ENCODE data around the gene MB. TPM values are rescaled to one million over a fixed set of nuclear protein-coding genes. Genes with fewer than 3 reads are reported as not detected.

Gene MB
- polyA plus RNA-seq, 1 donor (not counting 4 experiments of a cell fraction or from before 2014, with no cell fraction given) = not detected

GRCh38 chr22:35578836-35579575, 38.1 kb downstream of the MB start:
- dilution Hi-C loops (cut with MboI; ENCODE audit: extremely low pct_ligation_motif_present, low sequenced_read_pairs) = no loop called here
- FAIRE-seq (no peak), DNase-seq (ENCODE audit: low read depth, low spot score) (no peak)
- no peaks in the 10 kb centered on the region for H3K27me3 ChIP-seq (ENCODE audit: control insufficient read depth, extremely low read depth, insufficient read depth, low read length)
- H3K9me1 ChIP-seq (ENCODE audit: control insufficient read depth, extremely low read depth, insufficient read depth, low read length) = no peaks in the 10 kb centered on the region
- no peak overlapping the region for H3K4me2 ChIP-seq (ENCODE audit: control insufficient read depth, extremely low read depth, insufficient read depth, low read depth, low read length)
- H3K79me2 ChIP-seq (ENCODE audit: control insufficient read depth, insufficient read depth, low read length) = no peaks in the 10 kb centered on the region
- H4K20me1 ChIP-seq (ENCODE audit: control insufficient read depth, extremely low read depth, insufficient read depth, low read length) = no peaks in the 10 kb centered on the region
- no peaks in the 10 kb centered on the region for H3K36me3 ChIP-seq (ENCODE audit: control insufficient read depth in 2 of 2, extremely low read depth in 1 of 2, insufficient read depth in 2 of 2, low read length in 2 of 2)
- TF ChIP-seq EZH2 (IDR thresholded peaks at IDR 0.05; ENCODE audit: low read length) = no peak
- TF ChIP-seq, protein P1, sequence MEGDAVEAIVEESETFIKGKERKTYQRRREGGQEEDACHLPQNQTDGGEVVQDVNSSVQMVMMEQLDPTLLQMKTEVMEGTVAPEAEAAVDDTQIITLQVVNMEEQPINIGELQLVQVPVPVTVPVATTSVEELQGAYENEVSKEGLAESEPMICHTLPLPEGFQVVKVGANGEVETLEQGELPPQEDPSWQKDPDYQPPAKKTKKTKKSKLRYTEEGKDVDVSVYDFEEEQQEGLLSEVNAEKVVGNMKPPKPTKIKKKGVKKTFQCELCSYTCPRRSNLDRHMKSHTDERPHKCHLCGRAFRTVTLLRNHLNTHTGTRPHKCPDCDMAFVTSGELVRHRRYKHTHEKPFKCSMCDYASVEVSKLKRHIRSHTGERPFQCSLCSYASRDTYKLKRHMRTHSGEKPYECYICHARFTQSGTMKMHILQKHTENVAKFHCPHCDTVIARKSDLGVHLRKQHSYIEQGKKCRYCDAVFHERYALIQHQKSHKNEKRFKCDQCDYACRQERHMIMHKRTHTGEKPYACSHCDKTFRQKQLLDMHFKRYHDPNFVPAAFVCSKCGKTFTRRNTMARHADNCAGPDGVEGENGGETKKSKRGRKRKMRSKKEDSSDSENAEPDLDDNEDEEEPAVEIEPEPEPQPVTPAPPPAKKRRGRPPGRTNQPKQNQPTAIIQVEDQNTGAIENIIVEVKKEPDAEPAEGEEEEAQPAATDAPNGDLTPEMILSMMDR (optimal IDR thresholded peaks at IDR 0.05 in 1 of 3, IDR thresholded peaks at IDR 0.05 in 1 of 3, conservative IDR thresholded peaks at IDR 0.05 in 1 of 3; ENCODE audit: extremely low read depth in 1 of 3, insufficient read depth in 2 of 3, low read length in 3 of 3) = no peak
- no peak overlapping the region for H3K27ac ChIP-seq (ENCODE audit: control insufficient read depth, insufficient read depth, low read length)
- H3K4me1 ChIP-seq (ENCODE audit: control insufficient read depth, extremely low read depth, insufficient read depth, low read length) = no peaks in the 10 kb centered on the region
- H3K4me3 ChIP-seq (ENCODE audit: control insufficient read depth in 2 of 3, extremely low read depth in 1 of 3, insufficient read depth in 2 of 3, low read depth in 1 of 3, low read length in 3 of 3) = no peak overlapping the region
- no peak overlapping the region for H3K9ac ChIP-seq (ENCODE audit: control insufficient read depth, extremely low read depth, insufficient read depth, low read length)
- no peaks in the 10 kb centered on the region for H3K9me3 ChIP-seq (ENCODE audit: control insufficient read depth, low read depth, low read length)
- H2AFZ ChIP-seq (ENCODE audit: control insufficient read depth, low read length) = no peak overlapping the region

GRCh38 chr22:35577799-35578659, 39.1 kb downstream of the MB start:
- no peaks in the 10 kb centered on the region for H3K4me1 ChIP-seq (ENCODE audit: control insufficient read depth, extremely low read depth, insufficient read depth, low read length)
- DNase-seq (ENCODE audit: low read depth, low spot score) (no peak), FAIRE-seq (no peak)
- no peaks in the 10 kb centered on the region for H3K9me1 ChIP-seq (ENCODE audit: control insufficient read depth, extremely low read depth, insufficient read depth, low read length)
- no peak overlapping the region for H3K4me2 ChIP-seq (ENCODE audit: control insufficient read depth, extremely low read depth, insufficient read depth, low read depth, low read length)
- dilution Hi-C loops (cut with MboI; ENCODE audit: extremely low pct_ligation_motif_present, low sequenced_read_pairs) = no loop called here
- no peaks in the 10 kb centered on the region for H3K79me2 ChIP-seq (ENCODE audit: control insufficient read depth, insufficient read depth, low read length)
- no peak overlapping the region for H3K9ac ChIP-seq (ENCODE audit: control insufficient read depth, extremely low read depth, insufficient read depth, low read length)
- no peak overlapping the region for H3K4me3 ChIP-seq (ENCODE audit: control insufficient read depth in 2 of 3, extremely low read depth in 1 of 3, insufficient read depth in 2 of 3, low read depth in 1 of 3, low read length in 3 of 3)
- H4K20me1 ChIP-seq (ENCODE audit: control insufficient read depth, extremely low read depth, insufficient read depth, low read length) = no peaks in the 10 kb centered on the region
- TF ChIP-seq, protein P1 (optimal IDR thresholded peaks at IDR 0.05 in 1 of 3, IDR thresholded peaks at IDR 0.05 in 1 of 3, conservative IDR thresholded peaks at IDR 0.05 in 1 of 3; ENCODE audit: extremely low read depth in 1 of 3, insufficient read depth in 2 of 3, low read length in 3 of 3) = no peak
- no peak for TF ChIP-seq EZH2 (IDR thresholded peaks at IDR 0.05; ENCODE audit: low read length)
- H2AFZ ChIP-seq (ENCODE audit: control insufficient read depth, low read length) = no peak overlapping the region
- no peaks in the 10 kb centered on the region for H3K9me3 ChIP-seq (ENCODE audit: control insufficient read depth, low read depth, low read length)
- no peaks in the 10 kb centered on the region for H3K36me3 ChIP-seq (ENCODE audit: control insufficient read depth in 2 of 2, extremely low read depth in 1 of 2, insufficient read depth in 2 of 2, low read length in 2 of 2)
- no peak overlapping the region for H3K27ac ChIP-seq (ENCODE audit: control insufficient read depth, insufficient read depth, low read length)
- H3K27me3 ChIP-seq (ENCODE audit: control insufficient read depth, extremely low read depth, insufficient read depth, low read length) = peaks cover 4% of the 10 kb centered on the region

Measured in keratinocyte (primary cell).